ENCODE results near the gene GALNS. TPM values are rescaled to one million over a fixed set of nuclear protein-coding genes. Genes with fewer than 3 reads are reported as not detected.

Gene GALNS
- total RNA-seq, 1 experiment from 2014 or later: 29.5 TPM

- no peak for TF ChIP-seq ZNF532 (CRISPR knock-in tag; IDR thresholded peaks at IDR 0.05; ENCODE audit: borderline replicate concordance)
- TF ChIP-seq, protein P1, sequence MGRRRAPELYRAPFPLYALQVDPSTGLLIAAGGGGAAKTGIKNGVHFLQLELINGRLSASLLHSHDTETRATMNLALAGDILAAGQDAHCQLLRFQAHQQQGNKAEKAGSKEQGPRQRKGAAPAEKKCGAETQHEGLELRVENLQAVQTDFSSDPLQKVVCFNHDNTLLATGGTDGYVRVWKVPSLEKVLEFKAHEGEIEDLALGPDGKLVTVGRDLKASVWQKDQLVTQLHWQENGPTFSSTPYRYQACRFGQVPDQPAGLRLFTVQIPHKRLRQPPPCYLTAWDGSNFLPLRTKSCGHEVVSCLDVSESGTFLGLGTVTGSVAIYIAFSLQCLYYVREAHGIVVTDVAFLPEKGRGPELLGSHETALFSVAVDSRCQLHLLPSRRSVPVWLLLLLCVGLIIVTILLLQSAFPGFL (CRISPR knock-in tag; IDR thresholded peaks at IDR 0.05; ENCODE audit: borderline replicate concordance): no peak
These were observed 46.0 kb upstream of the GALNS start (continued) for GRCh38 chr16:88902744-88903143.

DNA sequence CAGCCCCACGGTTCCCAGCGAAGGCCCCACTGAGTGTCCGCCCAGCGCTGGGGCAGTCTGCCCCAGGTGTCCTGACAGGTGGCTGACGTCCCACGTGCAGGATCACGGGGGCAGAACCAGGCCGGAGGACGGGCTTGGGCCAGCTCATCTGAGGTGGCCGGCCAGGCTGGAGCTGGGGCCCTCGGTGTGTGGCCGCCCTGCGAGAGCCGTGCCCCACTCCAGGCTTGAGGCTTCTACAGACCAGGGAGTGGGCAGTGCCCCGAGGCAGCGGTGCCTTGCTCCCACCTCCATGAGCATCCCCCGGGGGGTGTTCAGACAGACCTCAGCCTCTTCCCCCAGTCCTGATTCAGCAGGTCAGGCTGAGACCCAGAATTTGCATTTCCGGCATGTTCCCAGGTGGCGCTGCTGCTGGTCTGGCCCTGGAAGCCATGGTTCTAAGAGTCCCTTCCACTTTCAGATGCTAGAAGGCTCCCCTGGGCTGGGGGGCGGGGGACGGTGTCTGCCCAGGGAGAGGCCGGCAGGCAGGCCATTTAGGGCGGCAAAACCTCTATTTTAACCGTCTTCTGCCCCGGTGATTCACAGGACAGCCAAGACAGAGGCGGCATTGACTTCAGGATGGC lies 45.1 kb upstream of the GALNS start:
- no peaks in the 10 kb centered on the region for H3K36me3 Mint-ChIP-seq
- no peaks in the 10 kb centered on the region for H3K27me3 Mint-ChIP-seq (ENCODE audit: low read depth)
- peaks cover 2% of the 10 kb centered on the region; the same call in 1 of the 2 replicates for H3K4me1 Mint-ChIP-seq
- TF ChIP-seq CREM (CRISPR knock-in tag; IDR thresholded peaks at IDR 0.05) (no peak), ZNF232 (CRISPR knock-in tag; IDR thresholded peaks at IDR 0.05) (no peak), CTCF (IDR thresholded peaks at IDR 0.05) (no peak), ESRRA (CRISPR knock-in tag; IDR thresholded peaks at IDR 0.05; ENCODE audit: borderline replicate concordance) (no peak), JAZF1 (CRISPR knock-in tag; IDR thresholded peaks at IDR 0.05) (no peak), NFYB (CRISPR knock-in tag; conservative IDR thresholded peaks at IDR 0.05; ENCODE audit: low read depth) (no peak), NR2C2 (CRISPR knock-in tag; IDR thresholded peaks at IDR 0.05) (no peak), RELA (CRISPR knock-in tag; IDR thresholded peaks at IDR 0.05; ENCODE audit: borderline replicate concordance) (no peak), ARID4B (CRISPR knock-in tag; IDR thresholded peaks at IDR 0.05; ENCODE audit: borderline replicate concordance) (no peak), ZNF532 (CRISPR knock-in tag; IDR thresholded peaks at IDR 0.05; ENCODE audit: borderline replicate concordance) (no peak), TP53 (CRISPR knock-in tag; IDR thresholded peaks at IDR 0.05) (no peak), GRHL2 (CRISPR knock-in tag; IDR thresholded peaks at IDR 0.05; ENCODE audit: insufficient replicate concordance, severe bottlenecking) (no peak), CBFB (CRISPR knock-in tag; IDR thresholded peaks at IDR 0.05; ENCODE audit: low read depth) (no peak), IRF2 (CRISPR knock-in tag; IDR thresholded peaks at IDR 0.05; ENCODE audit: borderline replicate concordance, low read depth) (no peak), NFATC4 (CRISPR knock-in tag; IDR thresholded peaks at IDR 0.05) (no peak), ELF4 (CRISPR knock-in tag; IDR thresholded peaks at IDR 0.05; ENCODE audit: low read depth) (no peak), EMX1 (CRISPR knock-in tag; IDR thresholded peaks at IDR 0.05) (no peak)
- ChIA-PET POLR2A (no interaction called here), CTCF (interaction anchor here (0.8 to 2.4 kb wide), 8 partner anchors 21 to 266 kb away, joined by 3 to 11 read pairs (median 4); no protein-coding TSS in a partner anchor)
- H3K27ac Mint-ChIP-seq: no peak overlapping the region
- ATAC-seq (peak; percentile 17), DNase-seq (ENCODE audit: low spot score) (peak; percentile 46)
- no peak overlapping the region for H3K4me3 Mint-ChIP-seq
- no peaks in the 10 kb centered on the region for H3K9me3 Mint-ChIP-seq
